Measurements from ENCODE around the gene SMAD2.

DNA sequence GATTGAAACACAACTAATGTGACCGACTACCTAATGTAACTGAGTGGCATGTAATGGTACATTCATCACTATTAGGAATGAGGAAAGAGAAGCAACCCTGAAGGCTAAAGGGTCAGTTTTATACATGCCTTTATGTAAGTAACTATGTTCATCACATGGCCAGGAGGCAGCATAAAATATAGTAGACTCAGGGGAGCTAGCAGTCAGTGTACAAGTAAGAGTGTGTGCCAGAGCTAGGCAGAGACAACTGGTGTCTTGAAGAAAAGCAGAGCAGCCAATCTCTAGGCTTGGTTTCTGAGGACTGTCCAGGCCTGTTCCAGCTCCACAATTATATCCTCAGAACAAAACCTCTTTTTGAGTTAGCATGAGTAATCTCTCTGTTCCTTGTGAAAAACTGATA lies 18.1 kb downstream of the SMAD2 start:
- TF ChIP-seq, protein P1, sequence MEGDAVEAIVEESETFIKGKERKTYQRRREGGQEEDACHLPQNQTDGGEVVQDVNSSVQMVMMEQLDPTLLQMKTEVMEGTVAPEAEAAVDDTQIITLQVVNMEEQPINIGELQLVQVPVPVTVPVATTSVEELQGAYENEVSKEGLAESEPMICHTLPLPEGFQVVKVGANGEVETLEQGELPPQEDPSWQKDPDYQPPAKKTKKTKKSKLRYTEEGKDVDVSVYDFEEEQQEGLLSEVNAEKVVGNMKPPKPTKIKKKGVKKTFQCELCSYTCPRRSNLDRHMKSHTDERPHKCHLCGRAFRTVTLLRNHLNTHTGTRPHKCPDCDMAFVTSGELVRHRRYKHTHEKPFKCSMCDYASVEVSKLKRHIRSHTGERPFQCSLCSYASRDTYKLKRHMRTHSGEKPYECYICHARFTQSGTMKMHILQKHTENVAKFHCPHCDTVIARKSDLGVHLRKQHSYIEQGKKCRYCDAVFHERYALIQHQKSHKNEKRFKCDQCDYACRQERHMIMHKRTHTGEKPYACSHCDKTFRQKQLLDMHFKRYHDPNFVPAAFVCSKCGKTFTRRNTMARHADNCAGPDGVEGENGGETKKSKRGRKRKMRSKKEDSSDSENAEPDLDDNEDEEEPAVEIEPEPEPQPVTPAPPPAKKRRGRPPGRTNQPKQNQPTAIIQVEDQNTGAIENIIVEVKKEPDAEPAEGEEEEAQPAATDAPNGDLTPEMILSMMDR (IDR thresholded peaks at IDR 0.05; ENCODE audit: borderline replicate concordance, extremely low read depth, low read length, poor library complexity, severe bottlenecking): no peak
- no peak for TF ChIP-seq EZH2 (IDR thresholded peaks at IDR 0.05; ENCODE audit: borderline replicate concordance, low read depth, low read length, severe bottlenecking)
